Fibroblast of pulmonary artery (primary cell): ENCODE data around the gene SLC2A10.

Experiments
- DNase-seq: peaks from one replicate; pipeline ENCODE4 v3.0.0-alpha.2; 2010; ENCODE audit warnings: low read depth
- H3K4me3 ChIP-seq: replicated peaks from 2 replicates; pipeline ENCODE4 v1.5.1; 2011; ENCODE audit warnings: low read depth, mild to moderate bottlenecking, control low read depth, low read length, moderate library complexity
- CTCF ChIP-seq: IDR thresholded peaks from 2 replicates; pipeline ENCODE4 v1.5.1; 2011; ENCODE audit warnings: mild to moderate bottlenecking, control low read depth, low read length, inconsistent platforms; ENCODE audit errors: missing control alignments

SLC2A10 gene

DNA sequence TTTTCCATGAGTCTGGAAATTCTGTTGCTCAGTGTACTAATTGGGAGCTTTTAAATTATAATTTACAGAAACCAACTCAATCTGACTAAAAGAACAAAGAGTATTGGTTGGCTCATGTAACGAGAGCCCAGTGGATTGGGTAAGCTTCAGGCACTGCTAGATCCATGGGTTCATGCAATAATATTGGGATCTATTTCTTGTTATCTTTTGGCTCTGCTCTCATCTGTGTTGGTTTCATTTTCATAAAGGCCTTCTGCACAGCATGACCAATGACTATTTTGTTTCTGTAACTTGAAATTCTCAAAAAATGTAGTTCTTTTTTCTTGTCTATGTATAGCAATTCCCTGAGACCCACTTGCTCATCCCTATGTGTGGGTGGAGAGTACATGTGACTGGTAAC lies 12.0 kb downstream of the SLC2A10 start:
- H3K4me3 ChIP-seq = no peak overlapping the region
- no peak for DNase-seq
- no peak for TF ChIP-seq CTCF

- H3K4me3 ChIP-seq = no peak overlapping the region
- no peak for DNase-seq
- TF ChIP-seq CTCF = no peak
Observed at GRCh38 chr20:46722450-46722849, 13.0 kb downstream of the SLC2A10 start.

DNA sequence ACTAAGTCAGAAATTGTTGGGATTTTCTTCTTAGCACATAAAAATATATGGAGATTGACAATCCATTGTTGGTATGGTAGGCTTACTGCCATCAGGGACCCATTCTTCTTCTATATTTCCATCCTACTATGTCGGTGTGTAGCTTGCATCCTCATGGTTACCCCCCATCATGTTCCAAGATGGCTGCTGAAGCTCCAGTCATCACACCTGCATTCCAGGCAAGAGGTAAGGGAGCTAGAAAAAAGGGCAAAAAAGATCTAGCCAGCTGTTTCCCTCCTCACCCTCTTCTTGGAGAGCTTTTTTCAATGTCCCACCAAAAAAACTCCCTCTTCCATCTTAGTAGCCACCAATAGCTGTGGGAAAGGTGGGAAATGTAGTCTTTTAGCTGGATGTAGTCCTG lies 13.6 kb downstream of the SLC2A10 start:
- no peak overlapping the region for H3K4me3 ChIP-seq
- DNase-seq = no peak
- TF ChIP-seq CTCF = no peak

DNA sequence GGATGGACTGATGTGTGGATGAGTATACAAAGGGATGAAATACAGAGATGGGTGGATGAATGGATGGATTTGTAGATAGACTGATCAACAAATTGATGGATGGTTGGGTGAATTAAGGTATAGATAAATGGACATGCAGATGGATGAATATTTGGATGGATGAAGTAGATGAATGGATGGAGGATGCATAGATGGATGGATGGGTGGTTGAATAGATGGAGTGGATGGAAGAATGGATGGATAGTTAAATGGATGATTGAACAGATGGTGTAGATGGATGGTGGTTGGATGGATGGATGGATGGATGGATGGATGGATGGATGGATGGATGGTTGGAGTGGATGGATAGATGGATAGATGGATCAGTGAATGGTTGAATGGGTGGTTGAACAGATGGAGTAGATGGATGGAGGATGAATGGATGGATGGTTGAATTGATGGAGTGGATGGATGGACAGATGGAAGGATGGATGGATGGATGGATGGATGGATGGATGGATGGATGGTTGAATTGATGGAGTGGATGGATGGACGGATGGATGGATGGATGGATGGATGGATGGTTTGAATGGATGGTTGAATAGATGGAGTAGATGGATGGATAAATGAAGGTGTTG lies 15.0 kb downstream of the SLC2A10 start:
- no peak for DNase-seq
- no peak for TF ChIP-seq CTCF
- H3K4me3 ChIP-seq = no peak overlapping the region

GRCh38 chr20:46725186-46726165 lies 16.0 kb downstream of the SLC2A10 start:
- no peak overlapping the region for H3K4me3 ChIP-seq
- DNase-seq = no peak
- TF ChIP-seq CTCF = no peak

GRCh38 chr20:46731770-46732169 lies 22.3 kb downstream of the SLC2A10 start:
- no peak overlapping the region for H3K4me3 ChIP-seq
- no peak for DNase-seq
- no peak for TF ChIP-seq CTCF
